ENCODE data around the gene GRIN3A.

DNA sequence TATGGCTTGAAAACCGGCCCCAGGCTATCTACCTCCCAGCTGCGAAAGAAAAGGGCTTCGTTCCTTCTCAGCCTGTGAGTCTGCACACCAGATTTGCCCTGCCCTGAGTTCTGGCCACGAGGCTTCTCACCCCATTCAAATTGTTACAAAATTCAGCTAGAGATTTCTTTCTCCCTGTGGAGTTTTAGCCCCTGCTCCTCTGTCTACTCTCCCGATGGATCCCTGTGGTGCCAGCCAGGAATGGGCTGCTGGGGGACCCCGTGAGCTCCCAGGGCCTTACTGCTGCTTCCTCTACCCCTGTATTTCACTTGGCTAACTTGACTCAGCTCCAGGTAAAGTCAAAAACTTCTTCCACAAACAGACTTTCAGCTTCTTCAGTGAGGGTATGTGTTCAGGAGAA lies 214.1 kb downstream of the GRIN3A start:
- no peak for TF ChIP-seq GATA3 (IDR thresholded peaks at IDR 0.05; ENCODE audit: low read depth, low read length)
- no peak for TF ChIP-seq GATA2 (IDR thresholded peaks at IDR 0.05; ENCODE audit: low read depth, low read length)
